GM12864 (cell line): Measurements from ENCODE around the gene TET1.
"Not testable (repeated sequence)": the region's sequence is repeated elsewhere in the genome, so short reads cannot be mapped to it uniquely, and the experiment has no call there.

Source experiments
- DNase-seq: peaks from one replicate; pipeline ENCODE4 v3.0.0-alpha.2; 2011; ENCODE audit warnings: low read depth
- H3K4me3 ChIP-seq: 2 replicates; pipeline ENCODE4 v1.5.1; 2011; ENCODE audit warnings: mild to moderate bottlenecking, low read depth, low read length, control low read depth
- CTCF ChIP-seq: IDR thresholded peaks from 2 replicates; pipeline ENCODE4 v1.5.1; 2011; ENCODE audit warnings: low read depth, mild to moderate bottlenecking, moderate library complexity, low read length, control low read depth, inconsistent platforms; ENCODE audit errors: missing control alignments

Gene TET1

GRCh38 chr10:68633816-68634466 is 73.8 kb downstream of the TET1 start:
- no peak for DNase-seq
- no peak for TF ChIP-seq CTCF

GRCh38 chr10:68636335-68636734 is 76.2 kb downstream of the TET1 start:
- DNase-seq = no peak
- no peak overlapping the region for H3K4me3 ChIP-seq
- no peak for TF ChIP-seq CTCF

More at GRCh38 chr10:68633816-68634466, 73.8 kb downstream of the TET1 start:
- H3K4me3 ChIP-seq = no peak overlapping the region

- DNase-seq, H3K4me3 ChIP-seq: not testable (repeated sequence)
These were observed 83.4 kb downstream of the TET1 start for GRCh38 chr10:68643550-68643949.

- no peak for TF ChIP-seq CTCF
- no peak for DNase-seq
- H3K4me3 ChIP-seq = no peak overlapping the region
These were observed 87.7 kb downstream of the TET1 start for GRCh38 chr10:68647672-68648341.

- no peak overlapping the region for H3K4me3 ChIP-seq
- no peak for DNase-seq
- TF ChIP-seq CTCF = no peak
These were observed 95.5 kb downstream of the TET1 start for GRCh38 chr10:68655620-68656126.

- no peak overlapping the region for H3K4me3 ChIP-seq
- no peak for TF ChIP-seq CTCF
- DNase-seq = no peak
These were observed 105.7 kb downstream of the TET1 start for GRCh38 chr10:68665841-68666240.

- no peak for DNase-seq
- no peak overlapping the region for H3K4me3 ChIP-seq
- TF ChIP-seq CTCF = no peak
These were observed 106.2 kb downstream of the TET1 start for GRCh38 chr10:68666280-68666760.
